Neutrophil (primary cell): ENCODE data around the gene EPHX1.

ENCODE experiments used
- H3K27ac ChIP-seq: fragments of 200-600 bp; sonication (generic); 2 replicates; pipeline ENCODE4 v1.5.1; 2016; ENCODE audit warnings: mild to moderate bottlenecking, moderate library complexity
- H3K27me3 ChIP-seq: fragments of 200-600 bp; sonication (generic); 2 replicates; pipeline ENCODE4 v1.6.0; 2016; ENCODE audit warnings: mild to moderate bottlenecking
- H3K36me3 ChIP-seq: fragments of 200-600 bp; sonication (generic); 2 replicates; pipeline ENCODE4 v1.5.1; 2017
- H3K4me1 ChIP-seq, 2 experiments: fragments of 200-600 bp in 1 of 2; sonication (generic) in 1 of 2; 1 replicate in 1 of 2; 2 replicates in 1 of 2; pipeline versions ENCODE4 v1.5.1 to v1.6.1; 2013 to 2016; ENCODE audit warnings: low read depth in 1 of 2, low read length in 1 of 2, mild to moderate bottlenecking in 1 of 2, moderate library complexity in 1 of 2; ENCODE audit not compliant: control insufficient read depth in 1 of 2, insufficient read depth in 1 of 2
- H3K4me3 ChIP-seq, 2 experiments: fragments of 200-600 bp in 1 of 2; sonication (generic) in 1 of 2; 1 replicate in 1 of 2; 2 replicates in 1 of 2; pipeline ENCODE4 v1.5.1; 2013 to 2016; ENCODE audit warnings: low read depth in 1 of 2, low read length in 1 of 2, mild to moderate bottlenecking in 1 of 2, moderate library complexity in 1 of 2
- H3K9me3 ChIP-seq: fragments of 200-600 bp; sonication (generic); 2 replicates; pipeline ENCODE4 v1.5.1; 2016
- CTCF ChIP-seq: fragments of 200-600 bp; sonication (generic); IDR thresholded peaks from 2 replicates; pipeline ENCODE4 v1.5.1; 2016; ENCODE audit warnings: antibody characterized with exemption

EPHX1 gene

GRCh38 chr1:225765982-225766674 is 43.8 kb upstream of the EPHX1 start:
- TF ChIP-seq CTCF: no peak
- Histone ChIP-seq H3K27ac (no peak overlapping the region), H3K27me3 (no peaks in the 10 kb centered on the region), H3K9me3 (no peaks in the 10 kb centered on the region), H3K4me1 (peaks cover 6 to 7% of the 10 kb centered on the region in 2 experiments), H3K4me3 (no peak overlapping the region), H3K36me3 (no peaks in the 10 kb centered on the region)

GRCh38 chr1:225766967-225767633 is 42.8 kb upstream of the EPHX1 start:
- H3K4me3 ChIP-seq: no peak overlapping the region
- H3K36me3 ChIP-seq: no peaks in the 10 kb centered on the region
- no peaks in the 10 kb centered on the region for H3K9me3 ChIP-seq
- TF ChIP-seq CTCF: no peak
- no peak overlapping the region for H3K27ac ChIP-seq
- H3K4me1 ChIP-seq: peaks cover 6 to 9% of the 10 kb centered on the region in 2 experiments
- no peaks in the 10 kb centered on the region for H3K27me3 ChIP-seq

GRCh38 chr1:225767634-225768540 is 42.0 kb upstream of the EPHX1 start:
- H3K36me3 ChIP-seq: no peaks in the 10 kb centered on the region
- no peak overlapping the region for H3K27ac ChIP-seq
- H3K27me3 ChIP-seq: no peaks in the 10 kb centered on the region
- TF ChIP-seq CTCF: no peak
- peaks cover 6 to 13% of the 10 kb centered on the region in 2 experiments for H3K4me1 ChIP-seq
- no peak overlapping the region for H3K4me3 ChIP-seq
- no peaks in the 10 kb centered on the region for H3K9me3 ChIP-seq

- no peaks in the 10 kb centered on the region for H3K36me3 ChIP-seq
- no peak overlapping the region for H3K27ac ChIP-seq
- H3K27me3 ChIP-seq: no peaks in the 10 kb centered on the region
- H3K9me3 ChIP-seq: no peaks in the 10 kb centered on the region
- no peak for TF ChIP-seq CTCF
- peaks cover 6 to 13% of the 10 kb centered on the region in 2 experiments for H3K4me1 ChIP-seq
- no peak overlapping the region for H3K4me3 ChIP-seq
Observed at GRCh38 chr1:225768662-225769426, 41.1 kb upstream of the EPHX1 start.

- no peak overlapping the region for H3K27ac ChIP-seq
- no peaks in the 10 kb centered on the region for H3K27me3 ChIP-seq
- H3K36me3 ChIP-seq: no peaks in the 10 kb centered on the region
- TF ChIP-seq CTCF: no peak
- H3K4me1 ChIP-seq: peaks cover 0 to 6% of the 10 kb centered on the region in 2 experiments
- no peaks in the 10 kb centered on the region for H3K9me3 ChIP-seq
- no peak overlapping the region for H3K4me3 ChIP-seq
Observed at GRCh38 chr1:225769687-225770086, 40.2 kb upstream of the EPHX1 start.
